H1 (cell line): ENCODE measurements around the gene CTSH. TPM values are rescaled to one million over a fixed set of nuclear protein-coding genes. Genes with fewer than 3 reads are reported as not detected.

ENCODE experiments used
- ATF2 ChIP-seq: IDR thresholded peaks from 2 replicates; pipeline ENCODE4 v1.6.1; 2012; ENCODE audit warnings: low read length, inconsistent platforms
- BCL11A ChIP-seq, 2 experiments: IDR thresholded peaks; one replicate each; pipeline ENCODE4 v1.6.1; 2011; ENCODE audit warnings: low read depth in 2 of 2, low read length in 2 of 2, mild to moderate bottlenecking in 2 of 2
- CBX8 ChIP-seq: fragments of 300-800, 300-1000 bp; sonication (generic); IDR thresholded peaks from 2 replicates; pipeline ENCODE4 v1.7.1; 2016; ENCODE audit warnings: low read depth, low read length, borderline replicate concordance
- CEBPB ChIP-seq: IDR thresholded peaks from 2 replicates; pipeline ENCODE4 v1.6.1; 2012; ENCODE audit warnings: low read depth, low read length
- CHD2 ChIP-seq: IDR thresholded peaks from 2 replicates; pipeline ENCODE4 v1.6.1; 2012; ENCODE audit warnings: low read length, improper control_type of control experiment
- EGR1 ChIP-seq: IDR thresholded peaks from 2 replicates; pipeline ENCODE4 v1.6.1; 2011; ENCODE audit warnings: low read depth, low read length, borderline replicate concordance
- JUN ChIP-seq: IDR thresholded peaks from 2 replicates; pipeline ENCODE4 v1.6.1; 2011; ENCODE audit warnings: low read depth, mild to moderate bottlenecking, improper control_type of control experiment, low read length
- POLR2A ChIP-seq, 2 experiments: IDR thresholded peaks; 1 replicate in 1 of 2; 2 replicates in 1 of 2; pipeline ENCODE4 v1.6.1; 2011; ENCODE audit warnings: low read depth in 2 of 2, low read length in 2 of 2, mild to moderate bottlenecking in 2 of 2; ENCODE audit errors: control extremely low read depth in 1 of 2
- POU5F1 ChIP-seq: IDR thresholded peaks from 2 replicates; pipeline ENCODE4 v1.6.1; 2011; ENCODE audit warnings: low read depth, mild to moderate bottlenecking, low read length, moderate library complexity
- RAD21 ChIP-seq, 2 experiments: IDR thresholded peaks in 1 of 2; conservative IDR thresholded peaks in 1 of 2; 2 replicates each; pipeline ENCODE4 v1.6.1; 2011; ENCODE audit warnings: low read depth in 2 of 2, low read length in 2 of 2, improper control_type of control experiment in 1 of 2, inconsistent platforms in 1 of 2, mild to moderate bottlenecking in 1 of 2, moderate library complexity in 1 of 2
- SP2 ChIP-seq: IDR thresholded peaks from 2 replicates; pipeline ENCODE4 v1.6.1; 2012; ENCODE audit warnings: mild to moderate bottlenecking, low read length, inconsistent platforms
- SRF ChIP-seq: IDR thresholded peaks from 2 replicates; pipeline ENCODE4 v1.6.1; 2011; ENCODE audit warnings: mild to moderate bottlenecking, low read depth, low read length, moderate library complexity
- SUZ12 ChIP-seq: fragments of 200-600 bp; sonication (generic); IDR thresholded peaks from 2 replicates; pipeline ENCODE4 v1.6.1; 2012; ENCODE audit warnings: mild to moderate bottlenecking, inconsistent platforms, low read length, moderate library complexity, mixed read lengths
- TEAD4 ChIP-seq: IDR thresholded peaks from 2 replicates; pipeline ENCODE4 v1.6.1; 2012; ENCODE audit warnings: low read depth, low read length, inconsistent platforms, mixed read lengths
- USF2 ChIP-seq: IDR thresholded peaks from 2 replicates; pipeline ENCODE4 v1.6.1; 2011; ENCODE audit warnings: low read length, improper control_type of control experiment
- polyA plus RNA-seq, 7 experiments: library from polyadenylated mRNA; depleted of rRNA in 3 of 7; stranded (reverse) in 5 of 7; unstranded in 2 of 7; fragments of >200 nt in 5 of 7; fragments of 200-250 nt in 2 of 7; gene quantifications; 1 replicate in 5 of 7; 2 replicates in 1 of 7; 4 replicates in 1 of 7; pipeline versions ENCODE4 v1.2.1 to v1.2.3, GENCODE V29; 2011 to 2013; ENCODE audit warnings: missing spikeins in 2 of 7, mixed read lengths in 2 of 7
- total RNA-seq: library from RNA; stranded (reverse); fragmentation: NEBNext Ultra II Directional; extraction: Animal tissue kit (Norgen Biotek cat#: 25700); gene quantifications from 2 replicates; pipeline ENCODE4 v1.2.1, GENCODE V29; 2021

Gene CTSH
- total and polyA plus RNA-seq, 2 of the 8 experiments (the other 6 are each of a cell fraction or from before 2014, with no cell fraction given), result 34.0 to 36.8 TPM

- TF ChIP-seq BCL11A (IDR thresholded peaks at IDR 0.05; ENCODE audit: low read depth in 2 of 2, low read length in 2 of 2), result no peak
- no peak for TF ChIP-seq POU5F1
- no peak for TF ChIP-seq USF2
- no peak for TF ChIP-seq CBX8
- TF ChIP-seq CHD2, result no peak
- no peak for TF ChIP-seq SUZ12
- TF ChIP-seq POLR2A (IDR thresholded peaks at IDR 0.05; ENCODE audit: control extremely low read depth in 1 of 2, low read depth in 2 of 2, low read length in 2 of 2), result no peak
- TF ChIP-seq CEBPB, result no peak
- TF ChIP-seq RAD21 (IDR thresholded peaks at IDR 0.05 in 1 of 2, conservative IDR thresholded peaks at IDR 0.05 in 1 of 2; ENCODE audit: low read depth in 2 of 2, low read length in 2 of 2), result peak in 1 of 2 experiments; percentile 9; a peak in 1 of 4 replicates
- TF ChIP-seq TEAD4, result 0 out of 2 replicates have a peak, but pooled peaks have one; percentile 9
- TF ChIP-seq SP2, result no peak
- no peak for TF ChIP-seq SRF
- TF ChIP-seq ATF2, result no peak
- TF ChIP-seq JUN, result no peak
- no peak for TF ChIP-seq EGR1
Measured at GRCh38 chr15:78950902-78951840, 6.3 kb upstream of the CTSH start (continued).
